ENCODE results near the gene ITGB5. TPM values are rescaled to one million over a fixed set of nuclear protein-coding genes. Genes with fewer than 3 reads are reported as not detected.
A peak's percentile ranks its signal among the peaks of the same experiment; 100 is the strongest.

ITGB5 gene
- total RNA-seq, 1 experiment from 2014 or later: 132 TPM

GRCh38 chr3:124862006-124862405 is 25.2 kb downstream of the ITGB5 start:
- no peaks in the 10 kb centered on the region for H3K4me1 ChIP-seq
- DNase-seq: no peak
- Mint-ChIP-seq H3K36me3 (ENCODE audit: insufficient read depth, unreplicated experiment) (peaks cover 11% of the 10 kb centered on the region), H3K27ac (ENCODE audit: unreplicated experiment) (no peak overlapping the region), H3K9me3 (ENCODE audit: unreplicated experiment) (no peaks in the 10 kb centered on the region), H3K4me3 (ENCODE audit: unreplicated experiment) (no peak overlapping the region), H3K27me3 (ENCODE audit: insufficient read depth, unreplicated experiment) (no peaks in the 10 kb centered on the region), H3K4me1 (ENCODE audit: low read depth, unreplicated experiment) (no peaks in the 10 kb centered on the region)
- no TSS peak for BruUV-seq (replicated peaks)
- intact Hi-C loops (cut with micrococcal nuclease; ENCODE audit: unreplicated experiment): no loop called here
- POLR2A ChIA-PET: no interaction called here
- no peaks in the 10 kb centered on the region for H3K36me3 ChIP-seq (ENCODE audit: control insufficient read depth, insufficient read depth, low read length)
- peak in 1 of 2 experiments; percentile 7 for TF ChIP-seq CTCF (IDR thresholded peaks at IDR 0.05; ENCODE audit: insufficient read depth in 1 of 2, low read depth in 1 of 2, low read length in 1 of 2, severe bottlenecking in 1 of 2, unreplicated experiment in 1 of 2)
- CTCF ChIA-PET: no interaction called here
- no peaks in the 10 kb centered on the region for H3K9me3 ChIP-seq
- no peak overlapping the region for H3K4me3 ChIP-seq (ENCODE audit: low read depth, low read length)
- H3K27me3 ChIP-seq (replicated peaks; ENCODE audit: control insufficient read depth, insufficient read depth, low read length): no peaks in the 10 kb centered on the region

GRCh38 chr3:124861041-124861440 is 26.1 kb downstream of the ITGB5 start:
- CTCF ChIA-PET: no interaction called here
- H3K9me3 ChIP-seq: no peaks in the 10 kb centered on the region
- TF ChIP-seq CTCF (IDR thresholded peaks at IDR 0.05; ENCODE audit: insufficient read depth in 1 of 2, low read depth in 1 of 2, low read length in 1 of 2, severe bottlenecking in 1 of 2, unreplicated experiment in 1 of 2): no peak
- peaks cover 16% of the 10 kb centered on the region for H3K36me3 Mint-ChIP-seq (ENCODE audit: insufficient read depth, unreplicated experiment)
- H3K4me1 ChIP-seq: no peaks in the 10 kb centered on the region
- H3K4me3 ChIP-seq (ENCODE audit: low read depth, low read length): no peak overlapping the region
- no peaks in the 10 kb centered on the region for H3K9me3 Mint-ChIP-seq (ENCODE audit: unreplicated experiment)
- intact Hi-C loops (cut with micrococcal nuclease; ENCODE audit: unreplicated experiment): no loop called here
- POLR2A ChIA-PET: no interaction called here
- no peaks in the 10 kb centered on the region for H3K36me3 ChIP-seq (ENCODE audit: control insufficient read depth, insufficient read depth, low read length)
- no peaks in the 10 kb centered on the region for H3K4me1 Mint-ChIP-seq (ENCODE audit: low read depth, unreplicated experiment)
- no peaks in the 10 kb centered on the region for H3K27me3 Mint-ChIP-seq (ENCODE audit: insufficient read depth, unreplicated experiment)
- no peak for DNase-seq
- BruUV-seq (replicated peaks): no TSS peak
- no peak overlapping the region for H3K4me3 Mint-ChIP-seq (ENCODE audit: unreplicated experiment)
- no peak overlapping the region for H3K27ac Mint-ChIP-seq (ENCODE audit: unreplicated experiment)
- no peaks in the 10 kb centered on the region for H3K27me3 ChIP-seq (replicated peaks; ENCODE audit: control insufficient read depth, insufficient read depth, low read length)

GRCh38 chr3:124860599-124860998 is 26.6 kb downstream of the ITGB5 start:
- no peaks in the 10 kb centered on the region for H3K36me3 ChIP-seq (ENCODE audit: control insufficient read depth, insufficient read depth, low read length)
- H3K36me3 Mint-ChIP-seq (ENCODE audit: insufficient read depth, unreplicated experiment): peaks cover 16% of the 10 kb centered on the region
- intact Hi-C loops (cut with micrococcal nuclease; ENCODE audit: unreplicated experiment): no loop called here

More at GRCh38 chr3:124860599-124860998, 26.6 kb downstream of the ITGB5 start:
- H3K4me1 ChIP-seq: no peaks in the 10 kb centered on the region
- BruUV-seq (replicated peaks): no TSS peak
- ChIA-PET POLR2A (no interaction called here), CTCF (no interaction called here)
- H3K4me1 Mint-ChIP-seq (ENCODE audit: low read depth, unreplicated experiment): no peaks in the 10 kb centered on the region
- DNase-seq: no peak
- H3K9me3 Mint-ChIP-seq (ENCODE audit: unreplicated experiment): no peaks in the 10 kb centered on the region
- H3K9me3 ChIP-seq: no peaks in the 10 kb centered on the region
- no peak overlapping the region for H3K27ac Mint-ChIP-seq (ENCODE audit: unreplicated experiment)
- H3K4me3 ChIP-seq (ENCODE audit: low read depth, low read length): no peak overlapping the region
- no peak overlapping the region for H3K4me3 Mint-ChIP-seq (ENCODE audit: unreplicated experiment)
- H3K27me3 ChIP-seq (replicated peaks; ENCODE audit: control insufficient read depth, insufficient read depth, low read length): no peaks in the 10 kb centered on the region
- no peaks in the 10 kb centered on the region for H3K27me3 Mint-ChIP-seq (ENCODE audit: insufficient read depth, unreplicated experiment)
- no peak for TF ChIP-seq CTCF (IDR thresholded peaks at IDR 0.05; ENCODE audit: insufficient read depth in 1 of 2, low read depth in 1 of 2, low read length in 1 of 2, severe bottlenecking in 1 of 2, unreplicated experiment in 1 of 2)

Measured in Caco-2 (cell line).